ENCODE measurements around the gene SLC15A4. TPM values are rescaled to one million over a fixed set of nuclear protein-coding genes. Genes with fewer than 3 reads are reported as not detected.

The SLC15A4 gene
- total and polyA plus RNA-seq, 2 of the 4 experiments (the other 2 are of a cell fraction), result 15.4 to 21.9 TPM

DNA sequence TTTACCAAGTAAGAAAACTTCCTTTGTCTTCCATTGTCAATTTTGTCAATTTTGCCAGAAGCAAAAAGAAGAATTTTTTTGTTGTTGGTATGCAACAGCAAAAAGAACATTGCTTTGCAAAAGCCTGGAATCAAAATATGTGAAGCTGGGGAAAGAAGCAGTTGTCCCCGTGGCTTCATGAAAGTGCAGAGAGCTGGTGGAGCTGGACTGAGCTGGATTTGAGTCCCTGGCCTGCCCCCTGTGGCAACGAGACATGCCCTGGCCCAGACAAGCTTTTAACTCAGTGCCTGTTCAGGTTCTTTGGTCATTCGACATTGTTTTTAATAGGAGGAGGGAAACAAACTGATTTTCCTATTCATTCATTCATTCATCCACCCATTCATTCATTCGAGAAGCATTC is 70.3 kb downstream of the SLC15A4 start:
- BruUV-seq (replicated peaks), result no TSS peak
- dilution Hi-C loops (cut with HindIII; ENCODE audit: low sequenced_read_pairs, unreplicated experiment), result no loop called here
- in situ Hi-C loops (cut with MboI; ENCODE audit: low sequenced_read_pairs), result no loop called here
- Histone ChIP-seq H3K36me3 (ENCODE audit: control insufficient read depth, insufficient read depth, low read length) (no peaks in the 10 kb centered on the region), H3K27ac (ENCODE audit: insufficient read depth, low read length) (no peak overlapping the region), H3K56ac (ENCODE audit: extremely low read depth, insufficient read depth, low read length) (no peak overlapping the region), H4K8ac (ENCODE audit: low read depth in 2 of 2, low read length in 2 of 2) (no peak overlapping the region), H2AK5ac (ENCODE audit: low read depth, low read length) (no peak overlapping the region), H2BK5ac (ENCODE audit: low read depth, low read length, poor library complexity, severe bottlenecking) (no peak overlapping the region), H3K23ac (ENCODE audit: low read depth, low read length) (no peak overlapping the region), H4K91ac (ENCODE audit: insufficient read depth, low read depth, low read length) (no peak overlapping the region), H3K4ac (ENCODE audit: low read depth, low read length) (no peak overlapping the region), H4K20me1 (ENCODE audit: insufficient read depth, low read length) (no peaks in the 10 kb centered on the region), H3K9me1 (ENCODE audit: insufficient read depth, low read length) (no peaks in the 10 kb centered on the region), H2AFZ (replicated peaks; ENCODE audit: low read length, poor library complexity) (no peak overlapping the region), H2BK20ac (ENCODE audit: low read depth, low read length) (no peak overlapping the region), H2BK15ac (ENCODE audit: low read depth, low read length) (no peak overlapping the region), H3K4me1 (ENCODE audit: control insufficient read depth, insufficient read depth, low read length) (no peaks in the 10 kb centered on the region), H3K9me3 (ENCODE audit: control insufficient read depth, insufficient read depth, low read length) (peaks cover 7% of the 10 kb centered on the region), H2AK9ac (replicated peaks; ENCODE audit: low read depth, low read length, poor library complexity) (no peak overlapping the region), H3K14ac (replicated peaks; ENCODE audit: low read depth, low read length) (no peak overlapping the region), H3K4me3 (ENCODE audit: insufficient read depth, low read depth, low read length) (no peak overlapping the region), H4K5ac (ENCODE audit: low read depth, low read length) (no peak overlapping the region), H3K18ac (ENCODE audit: low read depth, low read length) (no peak overlapping the region), H3K27me3 (ENCODE audit: control insufficient read depth, insufficient read depth, low read length) (no peaks in the 10 kb centered on the region), H3K9ac (ENCODE audit: low read depth, low read length) (no peak overlapping the region), H3K4me2 (ENCODE audit: low read depth, low read length) (no peak overlapping the region), H3K79me1 (ENCODE audit: low read depth in 1 of 2, low read length in 2 of 2) (no peaks in the 10 kb centered on the region), H2BK120ac (ENCODE audit: low read depth, low read length) (no peak overlapping the region)
- WGBS, 2 experiments (ENCODE audit: extremely low coverage in 2 of 2, insufficient read length in 1 of 2), result no CpG with 5 or more reads among the region's 4 CpGs
- ChIA-PET POLR2A (ENCODE audit: unreplicated experiment) (no interaction called here), CTCF (no interaction called here)
- no peak for DNase-seq
- no peak for TF ChIP-seq RFX5 (IDR thresholded peaks at IDR 0.05; ENCODE audit: low read depth, low read length)
- TF ChIP-seq POLR2A (IDR thresholded peaks at IDR 0.05; ENCODE audit: low read depth, low read length), result no peak
- TF ChIP-seq CHD1 (IDR thresholded peaks at IDR 0.05; ENCODE audit: low read depth, low read length), result no peak
- TF ChIP-seq NFE2L2 (IDR thresholded peaks at IDR 0.05; ENCODE audit: low read depth, low read length), result no peak
- TF ChIP-seq, protein P1, sequence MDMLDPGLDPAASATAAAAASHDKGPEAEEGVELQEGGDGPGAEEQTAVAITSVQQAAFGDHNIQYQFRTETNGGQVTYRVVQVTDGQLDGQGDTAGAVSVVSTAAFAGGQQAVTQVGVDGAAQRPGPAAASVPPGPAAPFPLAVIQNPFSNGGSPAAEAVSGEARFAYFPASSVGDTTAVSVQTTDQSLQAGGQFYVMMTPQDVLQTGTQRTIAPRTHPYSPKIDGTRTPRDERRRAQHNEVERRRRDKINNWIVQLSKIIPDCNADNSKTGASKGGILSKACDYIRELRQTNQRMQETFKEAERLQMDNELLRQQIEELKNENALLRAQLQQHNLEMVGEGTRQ (IDR thresholded peaks at IDR 0.05; ENCODE audit: low read depth, low read length), result no peak
- TF ChIP-seq SMC3 (IDR thresholded peaks at IDR 0.05; ENCODE audit: low read depth, low read length), result no peak
- TF ChIP-seq CEBPB (IDR thresholded peaks at IDR 0.05; ENCODE audit: low read depth, low read length), result no peak
- TF ChIP-seq, protein P2, sequence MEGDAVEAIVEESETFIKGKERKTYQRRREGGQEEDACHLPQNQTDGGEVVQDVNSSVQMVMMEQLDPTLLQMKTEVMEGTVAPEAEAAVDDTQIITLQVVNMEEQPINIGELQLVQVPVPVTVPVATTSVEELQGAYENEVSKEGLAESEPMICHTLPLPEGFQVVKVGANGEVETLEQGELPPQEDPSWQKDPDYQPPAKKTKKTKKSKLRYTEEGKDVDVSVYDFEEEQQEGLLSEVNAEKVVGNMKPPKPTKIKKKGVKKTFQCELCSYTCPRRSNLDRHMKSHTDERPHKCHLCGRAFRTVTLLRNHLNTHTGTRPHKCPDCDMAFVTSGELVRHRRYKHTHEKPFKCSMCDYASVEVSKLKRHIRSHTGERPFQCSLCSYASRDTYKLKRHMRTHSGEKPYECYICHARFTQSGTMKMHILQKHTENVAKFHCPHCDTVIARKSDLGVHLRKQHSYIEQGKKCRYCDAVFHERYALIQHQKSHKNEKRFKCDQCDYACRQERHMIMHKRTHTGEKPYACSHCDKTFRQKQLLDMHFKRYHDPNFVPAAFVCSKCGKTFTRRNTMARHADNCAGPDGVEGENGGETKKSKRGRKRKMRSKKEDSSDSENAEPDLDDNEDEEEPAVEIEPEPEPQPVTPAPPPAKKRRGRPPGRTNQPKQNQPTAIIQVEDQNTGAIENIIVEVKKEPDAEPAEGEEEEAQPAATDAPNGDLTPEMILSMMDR (conservative IDR thresholded peaks at IDR 0.05; ENCODE audit: low read depth, low read length), result no peak
- no peak for TF ChIP-seq BHLHE40 (IDR thresholded peaks at IDR 0.05; ENCODE audit: low read depth, low read length)
- no peak for TF ChIP-seq MAZ (IDR thresholded peaks at IDR 0.05; ENCODE audit: borderline replicate concordance, low read depth, low read length)
- no peak for TF ChIP-seq RAD21 (IDR thresholded peaks at IDR 0.05; ENCODE audit: low read length)
- no peak for TF ChIP-seq MXI1 (IDR thresholded peaks at IDR 0.05; ENCODE audit: borderline replicate concordance, low read depth, low read length)
- no peak for TF ChIP-seq MAFK (IDR thresholded peaks at IDR 0.05; ENCODE audit: low read depth, low read length)
- TF ChIP-seq, protein P3, sequence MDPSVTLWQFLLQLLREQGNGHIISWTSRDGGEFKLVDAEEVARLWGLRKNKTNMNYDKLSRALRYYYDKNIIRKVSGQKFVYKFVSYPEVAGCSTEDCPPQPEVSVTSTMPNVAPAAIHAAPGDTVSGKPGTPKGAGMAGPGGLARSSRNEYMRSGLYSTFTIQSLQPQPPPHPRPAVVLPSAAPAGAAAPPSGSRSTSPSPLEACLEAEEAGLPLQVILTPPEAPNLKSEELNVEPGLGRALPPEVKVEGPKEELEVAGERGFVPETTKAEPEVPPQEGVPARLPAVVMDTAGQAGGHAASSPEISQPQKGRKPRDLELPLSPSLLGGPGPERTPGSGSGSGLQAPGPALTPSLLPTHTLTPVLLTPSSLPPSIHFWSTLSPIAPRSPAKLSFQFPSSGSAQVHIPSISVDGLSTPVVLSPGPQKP (IDR thresholded peaks at IDR 0.05; ENCODE audit: borderline replicate concordance, low read depth, low read length), result no peak
- no peak for TF ChIP-seq RCOR1 (IDR thresholded peaks at IDR 0.05; ENCODE audit: insufficient replicate concordance, low read length)
- no peak for TF ChIP-seq FOS (IDR thresholded peaks at IDR 0.05; ENCODE audit: low read depth, low read length)
- ATAC-seq (ENCODE audit: low read depth), result no peak
- intact Hi-C loops (cut with micrococcal nuclease), result no loop called here

All from IMR-90 (cell line).